ENCODE data around the gene SBK2.

GRCh38 chr19:55488986-55489710 is 47.8 kb downstream of the SBK2 start:
- TF ChIP-seq CTCF (IDR thresholded peaks at IDR 0.05) (no peak), POLR2AphosphoS5 (IDR thresholded peaks at IDR 0.05) (no peak), POLR2A (IDR thresholded peaks at IDR 0.05; ENCODE audit: low read depth) (no peak)
